Measurements from ENCODE around the gene SPINT4.

The SPINT4 gene

DNA sequence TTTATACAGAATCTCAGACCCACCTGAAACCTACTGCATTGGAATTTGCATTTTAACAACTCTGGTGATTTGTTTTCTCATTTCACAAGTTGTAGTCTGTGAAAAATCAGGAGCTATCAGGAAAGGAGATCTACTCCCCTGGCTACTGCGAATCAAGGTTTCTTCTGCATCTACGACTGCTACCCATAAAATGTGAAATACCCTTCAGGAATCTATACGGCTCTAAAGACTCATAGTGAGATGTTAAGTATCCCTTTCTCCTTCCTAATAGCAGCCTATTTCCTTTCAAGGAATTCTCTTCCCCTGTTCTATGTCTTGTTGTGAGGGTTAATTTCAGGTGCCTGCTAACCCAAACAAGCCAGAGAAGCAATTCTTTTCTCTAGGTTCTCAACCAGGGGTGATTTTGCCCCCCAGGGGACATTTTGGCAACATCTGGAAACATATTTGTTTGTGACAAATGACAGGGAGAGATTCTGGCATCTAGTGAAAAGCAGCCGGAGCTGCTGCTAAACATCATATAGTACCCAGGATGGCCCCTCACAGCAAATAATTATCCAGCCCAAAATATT is 43.2 kb downstream of the SPINT4 start:
- no peak for DNase-seq (ENCODE audit: low read depth)

DNA sequence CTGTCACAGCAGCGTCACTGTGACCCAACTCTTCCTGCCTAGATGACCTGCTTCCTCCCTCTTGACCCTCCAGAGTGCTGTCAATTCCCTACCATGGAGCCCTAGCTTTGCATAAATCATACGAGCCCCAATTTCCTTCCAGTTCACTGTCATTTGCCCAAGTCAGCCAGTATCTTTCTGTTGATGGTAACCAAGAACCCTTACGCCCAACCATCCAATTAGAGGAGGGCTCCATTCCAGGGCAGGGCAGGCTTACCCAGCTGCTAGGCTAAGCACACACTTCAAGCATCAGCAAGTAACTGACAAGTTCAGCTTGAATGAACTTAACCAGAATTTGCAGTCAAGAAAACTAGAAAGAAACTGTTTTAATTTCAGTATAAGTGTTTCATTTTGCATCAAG is 43.8 kb downstream of the SPINT4 start:
- no peak for DNase-seq (ENCODE audit: low read depth)

DNA sequence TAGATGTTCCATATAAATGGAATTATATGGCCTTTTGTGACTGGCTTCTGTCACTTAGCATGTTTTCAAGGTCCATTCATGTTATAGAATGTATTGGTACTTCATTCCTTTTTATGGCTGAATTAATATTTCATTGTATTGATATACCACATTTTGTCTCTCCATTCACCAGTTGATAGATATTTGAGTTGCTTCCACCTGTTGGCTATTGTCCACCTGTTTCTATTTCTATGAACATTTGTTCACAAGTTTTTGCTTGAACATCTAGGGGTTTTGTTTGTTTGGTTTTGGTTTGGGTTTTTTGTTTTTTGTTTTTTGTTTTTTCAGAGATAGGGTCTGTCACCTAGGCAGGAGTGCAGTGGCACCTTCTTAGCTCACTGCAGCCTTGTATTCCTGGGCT is 46.3 kb downstream of the SPINT4 start:
- no peak for DNase-seq (ENCODE audit: low read depth)

DNA sequence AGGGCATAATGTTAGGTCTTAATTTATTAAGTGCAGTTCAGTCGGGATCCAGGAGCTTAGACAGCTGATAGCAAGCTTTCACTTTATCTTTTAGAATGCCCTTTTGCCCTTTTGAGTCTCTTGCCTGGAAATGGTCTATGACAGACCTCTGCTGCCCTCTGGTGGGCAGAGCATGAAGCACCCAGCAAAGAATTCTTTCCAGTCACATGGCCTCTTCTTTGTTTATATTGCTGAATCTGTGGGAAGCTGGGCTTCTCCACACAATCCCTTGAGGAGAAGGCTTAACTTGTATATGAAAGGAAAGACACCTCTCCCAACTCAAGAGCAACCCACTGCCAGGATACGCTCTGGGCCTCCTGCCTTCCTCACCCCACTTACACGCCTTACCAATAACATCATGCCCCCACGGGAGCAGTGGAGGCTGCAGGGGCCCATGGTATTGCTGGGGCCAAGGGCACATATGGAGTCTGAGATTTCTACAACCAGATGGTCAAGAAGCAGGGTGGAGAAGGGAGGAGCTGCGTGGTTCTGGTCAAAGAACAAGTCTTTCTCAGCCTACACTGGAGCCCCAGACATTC is 49.1 kb downstream of the SPINT4 start:
- DNase-seq (ENCODE audit: low read depth) = peak; percentile 31

DNA sequence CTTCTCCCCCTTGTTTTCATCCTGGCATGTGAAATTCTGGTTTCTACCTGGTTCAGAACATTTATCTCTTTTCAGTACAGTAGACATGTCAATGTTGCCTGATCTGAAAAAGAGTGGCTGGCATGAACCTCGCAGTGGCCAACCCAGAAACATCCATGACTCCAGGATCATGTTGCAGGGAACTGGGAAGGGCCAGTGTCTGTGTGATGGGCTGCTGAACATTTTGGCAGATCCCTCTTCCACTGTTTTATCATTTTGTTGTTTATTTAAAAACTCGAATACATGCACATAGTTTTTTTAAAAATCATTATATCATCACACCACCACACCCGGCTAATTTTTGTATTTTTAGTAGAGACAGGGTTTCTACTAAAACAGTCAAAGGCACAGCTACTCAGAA is 50.5 kb downstream of the SPINT4 start:
- no peak for DNase-seq (ENCODE audit: low read depth)

DNA sequence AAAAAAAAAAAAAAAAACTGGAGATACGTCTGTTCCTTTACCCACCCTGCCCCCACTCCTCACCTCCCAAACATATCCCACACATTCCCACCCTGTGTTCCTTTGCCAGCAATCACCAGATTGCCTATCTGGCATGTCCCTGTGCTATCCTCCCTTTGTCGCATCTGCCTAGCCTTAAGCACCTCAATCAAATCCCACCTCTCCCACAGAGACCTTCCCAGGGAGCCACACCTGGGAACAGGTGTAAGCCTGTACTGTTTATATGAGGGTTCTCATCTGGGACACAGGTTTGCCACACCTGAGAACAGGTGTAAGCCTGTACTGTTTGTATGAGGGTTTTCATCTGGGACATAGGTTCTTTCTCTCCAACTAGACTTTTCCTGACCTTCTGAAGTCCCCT is 52.8 kb downstream of the SPINT4 start:
- DNase-seq (ENCODE audit: low read depth) = no peak

DNA sequence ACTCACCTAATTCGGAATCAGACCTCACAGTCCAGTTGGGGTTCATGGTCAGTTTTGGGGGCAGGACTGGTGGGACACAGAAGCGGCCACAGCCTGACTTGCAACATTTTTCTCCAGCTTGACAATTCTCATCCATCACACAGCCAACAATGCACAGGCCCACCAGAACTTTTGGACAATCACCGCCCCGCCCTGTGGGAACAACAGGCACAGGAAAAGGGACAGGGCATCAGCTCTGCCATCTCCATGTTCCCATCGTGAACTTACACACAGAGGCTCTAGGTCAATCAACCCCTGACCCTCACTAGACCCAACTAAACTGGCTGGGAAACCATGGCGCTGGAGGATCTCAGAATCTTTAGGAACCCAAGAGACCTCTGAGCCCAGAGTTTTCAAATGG is 53.3 kb downstream of the SPINT4 start:
- no peak for DNase-seq (ENCODE audit: low read depth)

All from GM04503 (cell line).